ENCODE data around the gene PPP1R12B.

The PPP1R12B gene

GRCh38 chr1:202316186-202316585, 32.3 kb upstream of the PPP1R12B start:
- DNase-seq, result no peak
- in situ Hi-C loops (cut with HindIII; ENCODE audit: low pct_ligation_motif_present, low sequenced_read_pairs), result loop anchor here (25.0 kb wide), 1 partner anchor 104 kb away; no protein-coding TSS in a partner anchor
- Histone ChIP-seq H3K36me3 (replicated peaks) (no peaks in the 10 kb centered on the region), H3K4me3 (ENCODE audit: low read depth, low read length) (no peak overlapping the region), H3K27ac (no peak overlapping the region), H3K27me3 (replicated peaks) (peaks cover 6% of the 10 kb centered on the region)
- TF ChIP-seq CTCF (IDR thresholded peaks at IDR 0.05; ENCODE audit: low read depth, low read length, missing control alignments), result no peak

GRCh38 chr1:202317941-202318925, 30.3 kb upstream of the PPP1R12B start:
- DNase-seq, result no peak
- TF ChIP-seq CTCF (IDR thresholded peaks at IDR 0.05; ENCODE audit: low read depth, low read length, missing control alignments), result no peak
- H3K27me3 ChIP-seq (replicated peaks), result peaks cover 6% of the 10 kb centered on the region
- H3K4me3 ChIP-seq (ENCODE audit: low read depth, low read length), result no peak overlapping the region
- in situ Hi-C loops (cut with HindIII; ENCODE audit: low pct_ligation_motif_present, low sequenced_read_pairs), result loop anchor here (25.0 kb wide), 1 partner anchor 106 kb away; no protein-coding TSS in a partner anchor
- no peak overlapping the region for H3K27ac ChIP-seq
- H3K36me3 ChIP-seq (replicated peaks), result no peaks in the 10 kb centered on the region

- Histone ChIP-seq H3K4me3 (ENCODE audit: low read depth, low read length) (no peak overlapping the region), H3K36me3 (replicated peaks) (no peaks in the 10 kb centered on the region), H3K27ac (no peak overlapping the region), H3K27me3 (replicated peaks) (no peaks in the 10 kb centered on the region)
- TF ChIP-seq CTCF (IDR thresholded peaks at IDR 0.05; ENCODE audit: low read depth, low read length, missing control alignments), result no peak
- in situ Hi-C loops (cut with HindIII; ENCODE audit: low pct_ligation_motif_present, low sequenced_read_pairs), result loop anchor here (25.0 kb wide), 1 partner anchor 107 kb away; no protein-coding TSS in a partner anchor
- no peak for DNase-seq
These were observed 29.0 kb upstream of the PPP1R12B start for GRCh38 chr1:202319381-202320080.

GRCh38 chr1:202320081-202320405, 28.5 kb upstream of the PPP1R12B start:
- DNase-seq, result no peak
- TF ChIP-seq CTCF (IDR thresholded peaks at IDR 0.05; ENCODE audit: low read depth, low read length, missing control alignments), result no peak
- in situ Hi-C loops (cut with HindIII; ENCODE audit: low pct_ligation_motif_present, low sequenced_read_pairs), result loop anchor here (25.0 kb wide), 1 partner anchor 108 kb away; no protein-coding TSS in a partner anchor
- Histone ChIP-seq H3K4me3 (ENCODE audit: low read depth, low read length) (no peak overlapping the region), H3K27ac (no peak overlapping the region), H3K36me3 (replicated peaks) (no peaks in the 10 kb centered on the region), H3K27me3 (replicated peaks) (no peaks in the 10 kb centered on the region)

GRCh38 chr1:202323731-202324130, 24.8 kb upstream of the PPP1R12B start:
- no peak overlapping the region for H3K4me3 ChIP-seq (ENCODE audit: low read depth, low read length)
- DNase-seq, result no peak
- no peaks in the 10 kb centered on the region for H3K27me3 ChIP-seq (replicated peaks)
- H3K36me3 ChIP-seq (replicated peaks), result no peaks in the 10 kb centered on the region
- in situ Hi-C loops (cut with HindIII; ENCODE audit: low pct_ligation_motif_present, low sequenced_read_pairs), result loop anchor here (25.0 kb wide), 1 partner anchor 111 kb away; no protein-coding TSS in a partner anchor
- no peak for TF ChIP-seq CTCF (IDR thresholded peaks at IDR 0.05; ENCODE audit: low read depth, low read length, missing control alignments)
- H3K27ac ChIP-seq, result no peak overlapping the region
